A549 (cell line): ENCODE results near the gene NME3. TPM values are rescaled to one million over a fixed set of nuclear protein-coding genes. Genes with fewer than 3 reads are reported as not detected.

Experiments used
- ATAC-seq, 2 experiments: fragments of 200-7000 bp in 1 of 2; fragments of >200 bp in 1 of 2; cut with Nextera tagmentation in 1 of 2; cut with Tn5 transposase in 1 of 2; 3 replicates each; pipeline versions ENCODE4 v1.8.0 to v1.9.1; 2018 to 2020; ENCODE audit warnings: mild to moderate bottlenecking in 1 of 2, moderate library complexity in 1 of 2
- CTCF ChIA-PET: fragments of 300-600 bp; sonication (Branson Sonifier 250); formaldehyde crosslinking; extraction: SDS; loops from one replicate; lab custom pipeline; 2021; ENCODE audit warnings: antibody characterized with exemption, inconsistent platforms; lab: Yijun Ruan, JAX
- POLR2A ChIA-PET: fragments of 350-600 bp; formaldehyde crosslinking; extraction: SDS; loops from one replicate; lab custom pipeline; 2021; ENCODE audit warnings: antibody characterized with exemption, inconsistent platforms; lab: Yijun Ruan, JAX
- DNase-seq, 2 experiments: peaks; one replicate each; pipeline versions ENCODE4 v3.0.0 to v3.0.0-alpha.2; 2011 to 2016; ENCODE audit warnings: low read depth in 1 of 2, low spot score in 1 of 2
- FAIRE-seq: peaks from 2 replicates; lab custom pipeline; 2011; peaks lifted over from hg19 to GRCh38; lab: Jason Lieb, UNC
- H3K27ac ChIP-seq, 2 experiments: fragments of >200 bp; sonication (Bioruptor Twin); formaldehyde crosslinking; 3 replicates each; pipeline ENCODE4 v1.5.1; 2016 to 2017
- H3K4me1 ChIP-seq: fragments of >200 bp; sonication (Bioruptor Twin); formaldehyde crosslinking; 3 replicates; pipeline ENCODE4 v1.6.1; 2016
- H3K4me2 ChIP-seq: fragments of >200 bp; sonication (Bioruptor Twin); formaldehyde crosslinking; 3 replicates; pipeline ENCODE4 v1.6.1; 2016
- H3K4me3 ChIP-seq: fragments of >200 bp; sonication (Bioruptor Twin); formaldehyde crosslinking; 3 replicates; pipeline ENCODE4 v1.5.1; 2016
- H3K9me3 ChIP-seq: fragments of >200 bp; sonication (Bioruptor Twin); formaldehyde crosslinking; 3 replicates; pipeline ENCODE4 v1.6.1; 2016
- ATOH8 ChIP-seq: fragments of 250-450 bp; sonication (Bioruptor Pico); IDR thresholded peaks from 2 replicates; pipeline ENCODE4 v1.5.0; 2020; ENCODE audit warnings: low read depth, mild to moderate bottlenecking, moderate library complexity
- BHLHE40 ChIP-seq: IDR thresholded peaks from 2 replicates; pipeline ENCODE4 v1.6.1; 2012; ENCODE audit warnings: low read depth, low read length, inconsistent platforms
- CBX2 ChIP-seq: fragments of 200-600 bp; sonication (generic); IDR thresholded peaks from 2 replicates; pipeline ENCODE4 v1.6.1; 2016; ENCODE audit warnings: low read depth, mild to moderate bottlenecking, borderline replicate concordance
- CEBPB ChIP-seq, 2 experiments: fragments of >200 bp in 1 of 2; sonication (Bioruptor Twin) in 1 of 2; formaldehyde crosslinking in 1 of 2; IDR thresholded peaks; 2 replicates each; pipeline ENCODE4 v1.6.1; 2012 to 2016
- CHD2 ChIP-seq: fragments of 150-350 bp; IDR thresholded peaks from 2 replicates; pipeline ENCODE4 v1.6.1; 2014; ENCODE audit warnings: low read length; ENCODE audit not compliant: partially characterized antibody
- EHMT2 ChIP-seq: fragments of 200-600 bp; sonication (generic); IDR thresholded peaks from 2 replicates; pipeline ENCODE4 v1.6.1; 2016; ENCODE audit warnings: antibody characterized with exemption, low read depth, mild to moderate bottlenecking, moderate library complexity
- EP300 ChIP-seq, 2 experiments: fragments of >200 bp; sonication (Bioruptor Twin); formaldehyde crosslinking; IDR thresholded peaks; 2 replicates in 1 of 2; 3 replicates in 1 of 2; pipeline ENCODE4 v1.6.1; 2016 to 2017
- GATA3 ChIP-seq: IDR thresholded peaks from 2 replicates; pipeline ENCODE4 v1.6.1; 2012; ENCODE audit warnings: borderline replicate concordance
- HDAC2 ChIP-seq: fragments of 200-600 bp; sonication (generic); IDR thresholded peaks from 2 replicates; pipeline ENCODE4 v1.6.1; 2016
- HOXB13 ChIP-seq: fragments of 250-450 bp; sonication (Bioruptor Pico); IDR thresholded peaks from 2 replicates; pipeline ENCODE4 v1.5.0; 2020; ENCODE audit warnings: low read depth, mild to moderate bottlenecking, moderate library complexity
- JUNB ChIP-seq: fragments of >200 bp; sonication (Bioruptor Twin); formaldehyde crosslinking; IDR thresholded peaks from 2 replicates; pipeline ENCODE4 v1.6.1; 2016
- MAFK ChIP-seq: fragments of 450-650 bp; IDR thresholded peaks from 2 replicates; pipeline ENCODE4 v1.6.1; 2014; ENCODE audit not compliant: partially characterized antibody
- NPAS2 ChIP-seq: fragments of 250-450 bp; sonication (Bioruptor Pico); IDR thresholded peaks from 2 replicates; pipeline ENCODE4 v1.8.0; 2022; ENCODE audit warnings: mild to moderate bottlenecking, moderate library complexity, borderline replicate concordance
- NR3C1 ChIP-seq: fragments of >200 bp; sonication (Bioruptor Twin); formaldehyde crosslinking; IDR thresholded peaks from 3 replicates; pipeline ENCODE4 v1.6.1; 2017
- PBX3 ChIP-seq: IDR thresholded peaks from 2 replicates; pipeline ENCODE4 v1.6.1; 2012
- PHF8 ChIP-seq: fragments of 200-600 bp; sonication (generic); IDR thresholded peaks from 2 replicates; pipeline ENCODE4 v1.6.1; 2016; ENCODE audit warnings: low read depth, mild to moderate bottlenecking, antibody characterized with exemption, moderate library complexity, borderline replicate concordance
- POLR2AphosphoS2 ChIP-seq: conservative IDR thresholded peaks from 2 replicates; pipeline ENCODE4 v1.6.1; 2012; ENCODE audit warnings: low read length, improper control_type of control experiment, inconsistent platforms
- RAD21 ChIP-seq, 2 experiments: fragments of >200 bp in 1 of 2; sonication (Bioruptor Twin) in 1 of 2; formaldehyde crosslinking in 1 of 2; IDR thresholded peaks in 1 of 2; conservative IDR thresholded peaks in 1 of 2; 2 replicates in 1 of 2; 3 replicates in 1 of 2; pipeline ENCODE4 v1.6.1; 2012 to 2018; ENCODE audit warnings: inconsistent platforms in 1 of 2
- REST ChIP-seq: fragments of 200-600 bp; sonication (generic); IDR thresholded peaks from 2 replicates; pipeline ENCODE4 v1.6.1; 2016; ENCODE audit warnings: antibody characterized with exemption, mild to moderate bottlenecking, moderate library complexity
- RFX5 ChIP-seq: fragments of 450-650 bp; IDR thresholded peaks from 2 replicates; pipeline ENCODE4 v1.7.1; 2014; ENCODE audit warnings: antibody characterized with exemption, mild to moderate bottlenecking, moderate library complexity
- RNF2 ChIP-seq: fragments of 200-600 bp; sonication (generic); IDR thresholded peaks from 2 replicates; pipeline ENCODE4 v1.6.1; 2016; ENCODE audit warnings: low read depth, mild to moderate bottlenecking, antibody characterized with exemption, moderate library complexity, borderline replicate concordance
- SMC3 ChIP-seq: fragments of >200 bp; sonication (Bioruptor Twin); formaldehyde crosslinking; IDR thresholded peaks from 3 replicates; pipeline ENCODE4 v1.6.1; 2018; ENCODE audit warnings: inconsistent platforms
- TFCP2L1 ChIP-seq: fragments of 250-450 bp; sonication (Bioruptor Pico); IDR thresholded peaks from 2 replicates; pipeline ENCODE4 v1.5.0; 2021; ENCODE audit warnings: mild to moderate bottlenecking
- WGBS: methylation state at CpG from one replicate; pipeline ENCODE4 v1.1.6; 2017; ENCODE audit errors: missing lambda C conversion rate; 5-methylcytosine and 5-hydroxymethylcytosine counted together
- polyA plus RNA-seq, 4 experiments: library from polyadenylated mRNA; depleted of rRNA in 3 of 4; stranded (reverse); fragments of >200 nt; fragmentation: RNase III in 1 of 4; extraction: RNeasy Plus Mini Kit Qiagen cat#74134 plus additional on column Dnase treatment in 1 of 4; gene quantifications; 2 replicates in 3 of 4; 3 replicates in 1 of 4; pipeline ENCODE4 v1.2.3, GENCODE V29; 2011 to 2017

NME3 gene
- polyA plus RNA-seq, 2 of the 4 experiments (the other 2 are of a cell fraction) = 15.2 to 49.9 TPM

GRCh38 chr16:1794908-1795666 is 23.7 kb upstream of the NME3 start:
- Histone ChIP-seq H3K4me2 (no peak overlapping the region), H3K9me3 (peaks cover 21% of the 10 kb centered on the region; the same call in 2 of the 3 replicates), H3K4me3 (no peak overlapping the region), H3K27ac (no peak overlapping the region), H3K4me1 (peaks cover 5% of the 10 kb centered on the region; the same call in 1 of the 3 replicates)
- no peak for ATAC-seq
- POLR2A ChIA-PET = interaction anchor here (1.2 kb wide), 1 partner anchor 12 kb away, joined by 3 read pairs; the partner anchor contains the start of genes NUBP2 and SPSB3
- DNase-seq = no peak
- 89% methylated on average over 32 of the region's 32 CpGs for WGBS
- FAIRE-seq = no peak
- CTCF ChIA-PET = interaction anchor here (1.2 kb wide), 1 partner anchor 134 kb away, joined by 3 read pairs; no protein-coding TSS in a partner anchor
- no peak for TF ChIP-seq RFX5
- TF ChIP-seq JUNB = no peak
- no peak for TF ChIP-seq TFCP2L1 (CRISPR knock-in tag)
- TF ChIP-seq NPAS2 (CRISPR knock-in tag) = no peak
- peak; percentile 65 for TF ChIP-seq MAFK
- no peak for TF ChIP-seq NR3C1
- no peak for TF ChIP-seq EP300 (IDR thresholded peaks at IDR 0.05)
- TF ChIP-seq CEBPB (IDR thresholded peaks at IDR 0.05) = no peak

GRCh38 chr16:1794221-1794871 is 23.0 kb upstream of the NME3 start:
- no peak for DNase-seq
- Histone ChIP-seq H3K4me1 (peaks cover 5% of the 10 kb centered on the region; the same call in 1 of the 3 replicates), H3K27ac (no peak overlapping the region), H3K9me3 (peaks cover 17% of the 10 kb centered on the region; the same call in 2 of the 3 replicates), H3K4me3 (no peak overlapping the region), H3K4me2 (no peak overlapping the region)
- POLR2A ChIA-PET = interaction anchor here (1.8 kb wide), 1 partner anchor 12 kb away, joined by 9 read pairs; the partner anchor contains the start of genes NUBP2 and SPSB3
- FAIRE-seq = no peak
- CTCF ChIA-PET = interaction anchor here (1.6 kb wide), 1 partner anchor 21 kb away, joined by 6 read pairs; the partner anchor contains the start of gene MRPS34
- TF ChIP-seq PHF8 = no peak
- 81% methylated on average over 8 of the region's 18 CpGs for WGBS
- ATAC-seq = peak; percentile 17 to 35; a peak in 4 of 6 replicates

- Histone ChIP-seq H3K27ac (no peak within 1 kb of the TSS), H3K4me2 (no peak within 1 kb of the TSS), H3K4me3 (no peak within 1 kb of the TSS), H3K4me1 (peaks cover 5% of the 10 kb centered on the region; the same call in 1 of the 3 replicates), H3K9me3 (peaks cover 11% of the 10 kb centered on the region; the same call in 2 of the 3 replicates)
- FAIRE-seq = no peak
- DNase-seq = no peak
- CTCF ChIA-PET = interaction anchor here (1.1 to 1.6 kb wide), 4 partner anchors 11 to 30 kb away, joined by 3 to 7 read pairs (median 5); partner anchors contain the start of genes MRPS34 and NUBP2
- 58% methylated on average over 8 of the region's 28 CpGs for WGBS
- ATAC-seq = peak; percentile 19 to 28; a peak in 5 of 6 replicates
- TF ChIP-seq HDAC2 = no peak
- no peak for TF ChIP-seq CHD2
- no peak for TF ChIP-seq NPAS2 (CRISPR knock-in tag)
- no peak for TF ChIP-seq REST
- TF ChIP-seq RAD21 (conservative IDR thresholded peaks at IDR 0.05 in 1 of 2, IDR thresholded peaks at IDR 0.05 in 1 of 2) = no peak
- TF ChIP-seq POLR2AphosphoS2 = no peak
- no peak for TF ChIP-seq ATOH8 (CRISPR knock-in tag)
- TF ChIP-seq RFX5 = no peak
- TF ChIP-seq HOXB13 (CRISPR knock-in tag) = no peak
- TF ChIP-seq SMC3 = no peak
- TF ChIP-seq PHF8 = no peak
- no peak for TF ChIP-seq BHLHE40
- TF ChIP-seq EP300 (IDR thresholded peaks at IDR 0.05) = no peak
- no peak for TF ChIP-seq PBX3
- no peak for TF ChIP-seq RNF2
- no peak for TF ChIP-seq CBX2
- no peak for TF ChIP-seq MAFK
- no peak for TF ChIP-seq CEBPB (IDR thresholded peaks at IDR 0.05)
- no peak for TF ChIP-seq EHMT2
- no peak for TF ChIP-seq GATA3
- TF ChIP-seq, all 56 proteins: peak for 0
- POLR2A ChIA-PET = interaction anchor here (1.8 kb wide), 1 partner anchor 11 kb away, joined by 9 read pairs; the partner anchor contains the start of genes NUBP2 and SPSB3
Measured at GRCh38 chr16:1793578-1794220, 22.4 kb upstream of the NME3 start, which contains the start of gene IGFALS. Gene IGFALS (minus strand): TSS chr16:1793705. CDS start chr16:1793652, 53 bp downstream.
